MM.1S (cell line): ENCODE data around the gene KCNG4.

Experiments used
- EZH2 ChIP-seq: fragments of 300-600 bp; sonication (generic); optimal IDR thresholded peaks from 2 replicates; pipeline ENCODE3; 2017; ENCODE audit warnings: low read depth, mild to moderate bottlenecking, antibody characterized with exemption, low read length, mixed read lengths
- EZH2phosphoT487 ChIP-seq: fragments of 300-600 bp; sonication (generic); IDR thresholded peaks from 2 replicates; pipeline ENCODE4 v1.6.1; 2018; ENCODE audit warnings: antibody characterized with exemption, low read length
- TF ChIP-seq, protein P1 (sequence below): fragments of 300-600 bp; sonication (generic); IDR thresholded peaks from 2 replicates; pipeline ENCODE4 v1.5.1; 2016; ENCODE audit warnings: antibody characterized with exemption, low read length, mixed read lengths

DNA sequence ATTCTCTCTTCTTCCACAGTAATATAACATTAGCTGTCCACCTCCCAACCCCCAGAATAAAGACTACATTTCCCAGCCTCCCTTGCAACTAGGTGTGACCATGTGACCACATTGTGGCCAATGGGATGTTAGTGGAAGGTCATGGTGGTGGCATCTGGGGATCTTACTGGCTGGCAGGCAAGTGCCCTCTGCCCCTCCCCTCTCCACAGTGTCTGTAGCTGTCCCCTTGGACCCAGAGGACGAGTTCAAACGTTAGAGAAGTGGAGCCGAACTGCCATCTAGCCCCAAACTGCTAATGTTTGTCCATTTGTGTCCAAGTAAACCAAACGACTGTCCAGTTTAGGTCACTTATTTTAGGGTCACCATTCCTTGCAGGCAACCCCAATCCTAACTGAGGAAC, 26.6 kb upstream of the KCNG4 start:
- TF ChIP-seq, protein P1, sequence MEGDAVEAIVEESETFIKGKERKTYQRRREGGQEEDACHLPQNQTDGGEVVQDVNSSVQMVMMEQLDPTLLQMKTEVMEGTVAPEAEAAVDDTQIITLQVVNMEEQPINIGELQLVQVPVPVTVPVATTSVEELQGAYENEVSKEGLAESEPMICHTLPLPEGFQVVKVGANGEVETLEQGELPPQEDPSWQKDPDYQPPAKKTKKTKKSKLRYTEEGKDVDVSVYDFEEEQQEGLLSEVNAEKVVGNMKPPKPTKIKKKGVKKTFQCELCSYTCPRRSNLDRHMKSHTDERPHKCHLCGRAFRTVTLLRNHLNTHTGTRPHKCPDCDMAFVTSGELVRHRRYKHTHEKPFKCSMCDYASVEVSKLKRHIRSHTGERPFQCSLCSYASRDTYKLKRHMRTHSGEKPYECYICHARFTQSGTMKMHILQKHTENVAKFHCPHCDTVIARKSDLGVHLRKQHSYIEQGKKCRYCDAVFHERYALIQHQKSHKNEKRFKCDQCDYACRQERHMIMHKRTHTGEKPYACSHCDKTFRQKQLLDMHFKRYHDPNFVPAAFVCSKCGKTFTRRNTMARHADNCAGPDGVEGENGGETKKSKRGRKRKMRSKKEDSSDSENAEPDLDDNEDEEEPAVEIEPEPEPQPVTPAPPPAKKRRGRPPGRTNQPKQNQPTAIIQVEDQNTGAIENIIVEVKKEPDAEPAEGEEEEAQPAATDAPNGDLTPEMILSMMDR = no peak
- TF ChIP-seq EZH2phosphoT487 = no peak
- TF ChIP-seq EZH2 = no peak
